ENCODE measurements around the gene FLNA.

Gene FLNA

DNA sequence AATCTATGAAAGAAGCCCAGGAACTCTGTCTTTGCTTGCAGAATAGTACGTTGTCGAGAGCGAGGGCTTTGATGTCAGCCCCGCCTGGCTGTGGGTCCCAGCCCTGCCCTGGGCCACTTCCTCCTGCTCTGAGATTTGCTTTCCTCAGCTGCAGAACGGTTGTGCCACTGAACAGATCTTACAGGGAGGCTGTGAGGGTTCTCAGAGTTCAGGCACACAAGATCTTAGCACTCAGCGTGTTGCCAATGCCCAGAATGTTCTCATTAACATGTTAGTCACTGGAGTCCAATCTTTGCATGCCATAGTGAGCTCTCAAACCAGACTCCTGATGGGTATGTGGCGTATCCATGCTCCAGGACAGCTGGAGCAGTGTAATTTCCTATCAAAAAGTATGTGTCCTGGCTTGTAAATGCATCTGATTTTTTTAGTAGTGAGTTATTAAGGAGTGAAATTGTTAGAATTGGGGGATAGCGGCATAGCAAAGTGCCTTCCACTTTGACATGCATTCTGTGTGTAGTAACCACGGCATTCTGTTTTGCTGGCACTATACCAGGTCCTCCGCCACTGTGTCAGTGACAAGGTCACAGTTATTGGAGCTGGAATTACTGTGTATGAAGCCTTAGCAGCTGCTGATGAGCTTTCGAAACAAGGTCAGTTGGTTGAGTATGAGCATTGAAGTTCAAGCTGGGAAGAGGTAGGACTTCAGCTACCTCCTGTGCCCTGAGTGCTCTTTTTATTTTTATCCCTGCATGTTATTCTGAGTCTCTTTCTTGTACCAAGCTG, 47.2 kb downstream of the FLNA start:
- no peaks in the 10 kb centered on the region for H3F3A ChIP-seq (ENCODE audit: insufficient read depth, low read length)
- H3K27me3 ChIP-seq (ENCODE audit: insufficient read depth, low read length) = no peaks in the 10 kb centered on the region
- no peaks in the 10 kb centered on the region for H3K79me2 ChIP-seq (ENCODE audit: insufficient read depth, low read length)
- no peak overlapping the region for H2AFZ ChIP-seq (ENCODE audit: low read length)
- no peak for TF ChIP-seq EZH2 (IDR thresholded peaks at IDR 0.05; ENCODE audit: borderline replicate concordance, low read length)
- TF ChIP-seq, protein P1, sequence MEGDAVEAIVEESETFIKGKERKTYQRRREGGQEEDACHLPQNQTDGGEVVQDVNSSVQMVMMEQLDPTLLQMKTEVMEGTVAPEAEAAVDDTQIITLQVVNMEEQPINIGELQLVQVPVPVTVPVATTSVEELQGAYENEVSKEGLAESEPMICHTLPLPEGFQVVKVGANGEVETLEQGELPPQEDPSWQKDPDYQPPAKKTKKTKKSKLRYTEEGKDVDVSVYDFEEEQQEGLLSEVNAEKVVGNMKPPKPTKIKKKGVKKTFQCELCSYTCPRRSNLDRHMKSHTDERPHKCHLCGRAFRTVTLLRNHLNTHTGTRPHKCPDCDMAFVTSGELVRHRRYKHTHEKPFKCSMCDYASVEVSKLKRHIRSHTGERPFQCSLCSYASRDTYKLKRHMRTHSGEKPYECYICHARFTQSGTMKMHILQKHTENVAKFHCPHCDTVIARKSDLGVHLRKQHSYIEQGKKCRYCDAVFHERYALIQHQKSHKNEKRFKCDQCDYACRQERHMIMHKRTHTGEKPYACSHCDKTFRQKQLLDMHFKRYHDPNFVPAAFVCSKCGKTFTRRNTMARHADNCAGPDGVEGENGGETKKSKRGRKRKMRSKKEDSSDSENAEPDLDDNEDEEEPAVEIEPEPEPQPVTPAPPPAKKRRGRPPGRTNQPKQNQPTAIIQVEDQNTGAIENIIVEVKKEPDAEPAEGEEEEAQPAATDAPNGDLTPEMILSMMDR (IDR thresholded peaks at IDR 0.05; ENCODE audit: low read length) = no peak
- H3K9me3 ChIP-seq (ENCODE audit: low read length) = no peaks in the 10 kb centered on the region
- H3K9me2 ChIP-seq (ENCODE audit: low read depth, low read length) = no peaks in the 10 kb centered on the region
- H3K4me1 ChIP-seq (ENCODE audit: insufficient read depth, low read length, severe bottlenecking) = no peaks in the 10 kb centered on the region
- no peaks in the 10 kb centered on the region for H4K20me1 ChIP-seq (ENCODE audit: insufficient read depth, low read length)
- H3K27ac ChIP-seq (ENCODE audit: low read depth, low read length, poor library complexity, severe bottlenecking) = no peak overlapping the region
- no peak overlapping the region for H3K4me3 ChIP-seq (ENCODE audit: low read depth, low read length, poor library complexity, severe bottlenecking)
- no peak overlapping the region for H3K9ac ChIP-seq (ENCODE audit: low read length)
- no peak overlapping the region for H3K4me2 ChIP-seq (ENCODE audit: low read length)
- no peaks in the 10 kb centered on the region for H3K36me3 ChIP-seq (ENCODE audit: insufficient read depth, low read length)

GRCh38 chrX:154325541-154325940, 48.9 kb downstream of the FLNA start:
- Histone ChIP-seq H3K36me3 (ENCODE audit: insufficient read depth, low read length) (no peaks in the 10 kb centered on the region), H3K9me3 (ENCODE audit: low read length) (no peaks in the 10 kb centered on the region), H3K79me2 (ENCODE audit: insufficient read depth, low read length) (no peaks in the 10 kb centered on the region), H3F3A (ENCODE audit: insufficient read depth, low read length) (no peaks in the 10 kb centered on the region), H3K4me1 (ENCODE audit: insufficient read depth, low read length, severe bottlenecking) (peaks cover 4% of the 10 kb centered on the region), H3K9me2 (ENCODE audit: low read depth, low read length) (no peaks in the 10 kb centered on the region), H3K27ac (ENCODE audit: low read depth, low read length, poor library complexity, severe bottlenecking) (no peak overlapping the region), H3K27me3 (ENCODE audit: insufficient read depth, low read length) (no peaks in the 10 kb centered on the region), H3K9ac (ENCODE audit: low read length) (no peak overlapping the region), H3K4me2 (ENCODE audit: low read length) (no peak overlapping the region), H2AFZ (ENCODE audit: low read length) (no peak overlapping the region), H3K4me3 (ENCODE audit: low read depth, low read length, poor library complexity, severe bottlenecking) (no peak overlapping the region), H4K20me1 (ENCODE audit: insufficient read depth, low read length) (no peaks in the 10 kb centered on the region)
- TF ChIP-seq, protein P1 (IDR thresholded peaks at IDR 0.05; ENCODE audit: low read length) = no peak
- no peak for TF ChIP-seq EZH2 (IDR thresholded peaks at IDR 0.05; ENCODE audit: borderline replicate concordance, low read length)

DNA sequence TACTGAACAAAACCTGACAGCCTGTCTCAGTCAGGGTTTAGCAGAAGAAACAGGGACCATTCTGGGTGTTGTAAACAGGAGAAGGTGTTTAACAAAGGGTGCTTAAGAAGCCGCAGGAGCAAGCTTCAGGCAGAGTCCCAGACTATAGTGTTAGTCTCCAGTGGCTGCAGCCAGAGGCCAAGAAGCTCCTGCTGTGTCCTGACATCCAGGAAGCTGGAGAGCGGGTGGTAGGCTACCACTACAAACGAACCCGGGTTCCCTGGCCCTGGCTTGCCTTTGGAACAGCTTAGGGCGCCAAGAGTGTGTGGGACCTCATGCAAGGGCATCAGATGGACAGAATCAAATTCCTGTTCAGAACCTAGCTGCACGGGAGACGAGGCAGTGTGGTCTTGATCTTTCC, 50.9 kb downstream of the FLNA start:
- Histone ChIP-seq H3F3A (ENCODE audit: insufficient read depth, low read length) (no peaks in the 10 kb centered on the region), H3K4me2 (ENCODE audit: low read length) (no peak overlapping the region), H3K36me3 (ENCODE audit: insufficient read depth, low read length) (no peaks in the 10 kb centered on the region), H3K4me3 (ENCODE audit: low read depth, low read length, poor library complexity, severe bottlenecking) (no peak overlapping the region), H3K4me1 (ENCODE audit: insufficient read depth, low read length, severe bottlenecking) (peaks cover 4% of the 10 kb centered on the region), H3K79me2 (ENCODE audit: insufficient read depth, low read length) (no peaks in the 10 kb centered on the region), H4K20me1 (ENCODE audit: insufficient read depth, low read length) (no peaks in the 10 kb centered on the region), H3K9me3 (ENCODE audit: low read length) (no peaks in the 10 kb centered on the region), H3K27ac (ENCODE audit: low read depth, low read length, poor library complexity, severe bottlenecking) (no peak overlapping the region), H3K27me3 (ENCODE audit: insufficient read depth, low read length) (no peaks in the 10 kb centered on the region), H3K9me2 (ENCODE audit: low read depth, low read length) (no peaks in the 10 kb centered on the region), H3K9ac (ENCODE audit: low read length) (no peak overlapping the region), H2AFZ (ENCODE audit: low read length) (no peak overlapping the region)
- TF ChIP-seq EZH2 (IDR thresholded peaks at IDR 0.05; ENCODE audit: borderline replicate concordance, low read length) = no peak
- TF ChIP-seq, protein P1 (IDR thresholded peaks at IDR 0.05; ENCODE audit: low read length) = no peak

All from OCI-LY1 (cell line).